Measurements from ENCODE around the gene IDE.
"Not testable (repeated sequence)": the region's sequence is repeated elsewhere in the genome, so short reads cannot be mapped to it uniquely, and the experiment has no call there.

IDE gene

DNA sequence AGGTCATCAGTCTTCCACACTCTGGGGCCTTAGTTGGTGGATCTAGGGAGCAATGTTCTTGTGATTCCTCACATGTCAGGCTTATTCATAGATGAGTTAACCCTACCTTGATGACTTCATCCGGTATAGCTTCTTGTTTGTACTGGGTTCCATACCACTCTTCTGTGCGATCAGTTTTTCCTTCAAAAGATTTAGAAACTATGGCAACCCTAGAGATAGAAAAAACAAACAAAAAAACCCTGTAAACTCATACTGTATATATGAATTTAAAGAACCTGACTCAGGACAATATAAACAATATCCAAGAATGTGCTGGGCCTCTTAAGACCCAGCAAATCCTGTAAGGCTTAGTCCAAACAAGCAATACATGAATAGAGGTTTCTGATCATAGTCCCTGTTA lies 83.5 kb downstream of the IDE start:
- no peak for DNase-seq (ENCODE audit: low read depth in 2 of 2)

DNA sequence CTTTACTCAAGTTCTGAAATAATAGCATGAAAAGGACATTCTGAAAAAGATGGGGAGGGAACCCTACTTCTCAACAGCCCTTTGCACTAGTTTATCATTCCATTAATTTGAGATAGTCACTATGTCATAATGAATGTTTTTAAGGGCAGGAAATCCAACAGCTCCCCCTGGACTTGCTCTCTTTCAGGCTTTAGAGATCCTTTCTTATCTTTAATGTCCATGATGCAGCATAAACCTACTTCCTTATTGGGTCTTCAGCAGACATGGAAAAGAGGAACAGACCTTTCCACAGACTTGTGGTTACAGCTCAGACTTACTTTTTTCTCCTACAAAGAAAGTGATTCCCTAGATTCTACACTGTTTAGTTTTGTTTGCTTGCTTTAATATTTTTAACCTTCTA lies 87.3 kb downstream of the IDE start:
- DNase-seq (ENCODE audit: low read depth in 2 of 2): no peak

DNA sequence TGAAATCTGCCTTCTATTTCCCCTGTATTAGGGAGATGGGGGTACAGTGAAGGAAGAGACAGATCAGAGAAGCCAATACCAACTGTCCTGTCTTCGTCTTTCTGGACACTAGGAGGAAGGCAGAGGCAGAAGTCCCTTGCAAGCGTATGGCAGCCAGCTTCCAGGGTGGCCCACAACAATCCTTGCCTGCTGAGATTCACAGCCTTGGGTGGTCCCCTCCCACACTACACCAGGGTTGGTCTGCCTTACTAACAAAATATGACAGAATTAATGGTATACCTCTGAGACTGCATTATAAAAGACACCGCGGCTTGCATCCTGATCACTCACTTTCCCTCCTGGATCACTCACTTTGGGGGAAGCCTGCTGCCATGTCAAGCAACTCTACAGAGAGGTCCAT lies 90.4 kb downstream of the IDE start:
- DNase-seq (ENCODE audit: low read depth in 2 of 2): no peak

DNA sequence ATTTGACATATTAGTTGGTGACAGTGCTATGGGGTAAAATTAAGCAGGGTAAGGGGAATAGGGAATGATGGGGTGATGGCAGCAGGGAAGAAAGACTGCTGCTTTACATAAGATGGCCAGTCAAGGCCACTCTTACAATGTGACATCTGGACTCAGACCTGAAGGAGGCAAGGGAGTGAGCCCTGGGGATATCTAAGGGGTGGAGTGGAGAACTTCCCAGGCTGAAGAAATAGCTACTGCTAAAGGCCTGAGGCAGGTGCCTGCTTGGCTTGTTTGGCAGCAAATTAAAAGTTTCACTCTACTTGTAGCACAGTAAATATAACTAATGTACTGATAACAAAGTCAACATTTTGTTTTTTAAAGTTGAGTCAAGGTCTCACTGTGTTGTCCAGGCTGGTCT lies 93.5 kb downstream of the IDE start:
- no peak for DNase-seq (ENCODE audit: low read depth in 2 of 2)

DNA sequence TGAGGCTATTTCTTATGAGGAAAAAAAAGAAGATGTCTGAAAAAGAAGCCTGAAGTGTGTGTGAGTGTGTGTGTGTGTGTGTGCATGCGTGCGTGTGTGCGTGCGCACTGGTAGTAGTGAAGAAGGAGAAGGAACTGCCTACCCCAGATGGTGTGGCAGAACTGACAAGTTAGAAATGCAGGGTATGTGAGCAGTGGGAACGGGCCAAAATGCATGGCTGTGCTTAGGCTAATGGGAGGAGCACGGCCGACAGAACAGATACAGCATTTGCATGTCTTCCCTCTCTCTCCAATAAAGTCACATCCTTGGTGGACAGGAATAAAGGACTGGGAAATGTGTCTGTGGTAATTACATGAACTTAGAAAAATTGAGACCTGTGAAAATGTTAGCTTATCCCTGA lies 94.3 kb downstream of the IDE start:
- DNase-seq (ENCODE audit: low read depth in 2 of 2): no peak

DNA sequence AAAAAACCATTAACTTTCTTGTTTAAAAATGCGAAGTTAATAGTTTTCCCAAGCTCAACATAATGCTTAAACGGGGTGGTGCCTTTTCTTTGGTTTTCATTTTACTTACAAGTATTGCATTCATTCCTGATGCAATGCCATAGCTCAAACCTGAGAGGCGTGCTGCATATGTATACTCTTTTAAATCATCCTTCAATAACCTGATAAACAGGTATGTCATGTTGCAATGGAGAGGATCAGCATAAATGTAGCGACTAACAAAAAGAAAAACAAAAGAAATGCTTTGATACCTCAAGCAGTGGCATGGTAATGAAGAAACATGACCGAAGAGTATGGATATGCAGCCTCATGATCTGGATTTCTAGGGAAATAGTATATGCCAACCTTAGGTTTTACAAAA lies 95.4 kb downstream of the IDE start:
- DNase-seq (ENCODE audit: low read depth in 2 of 2): no peak

DNA sequence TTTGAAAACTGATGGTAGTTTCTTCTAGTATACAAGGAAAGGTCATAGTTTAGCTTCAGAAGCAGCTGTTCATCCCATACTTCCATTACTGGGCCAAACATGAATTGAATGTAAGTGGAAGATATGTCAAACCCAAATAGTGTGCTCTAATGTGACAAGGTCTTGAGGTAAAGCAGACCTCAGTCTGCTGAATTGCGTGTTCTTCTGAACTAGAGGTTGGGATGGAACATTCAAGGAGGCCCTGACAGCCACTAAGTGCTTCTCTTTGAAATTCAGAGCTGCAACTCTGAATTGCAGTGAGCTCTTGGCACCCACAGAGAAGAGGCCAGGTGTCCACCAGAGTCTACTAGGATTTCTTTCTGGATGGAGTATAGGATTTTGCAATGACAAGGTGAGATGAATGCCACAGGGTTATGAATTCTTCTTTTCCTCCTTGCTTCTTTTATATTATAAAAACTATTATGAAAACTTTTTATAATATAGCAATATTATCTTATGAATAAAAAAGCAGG lies 98.5 kb downstream of the IDE start:
- no peak for DNase-seq (ENCODE audit: low read depth in 2 of 2)

DNA sequence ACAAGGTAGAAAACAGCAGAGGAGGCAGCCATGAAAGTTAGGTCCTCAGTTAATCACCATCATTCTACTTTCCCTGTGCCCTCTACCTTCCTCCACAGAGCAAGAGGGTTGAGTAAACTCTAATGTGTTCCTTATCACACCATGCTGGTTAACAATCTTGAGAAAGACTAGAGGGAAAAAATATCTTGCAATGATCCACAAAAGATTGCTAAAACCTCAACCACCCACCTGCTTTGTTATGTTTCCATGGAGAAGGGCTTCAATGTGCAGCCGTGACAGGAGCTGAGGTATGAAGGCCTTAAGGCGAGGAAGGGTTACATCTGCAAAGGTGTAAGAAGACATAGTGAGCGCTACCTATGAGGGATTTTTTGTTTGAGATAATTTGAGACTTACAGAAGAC lies 103.9 kb downstream of the IDE start:
- no peak for DNase-seq (ENCODE audit: low read depth in 2 of 2)

DNA sequence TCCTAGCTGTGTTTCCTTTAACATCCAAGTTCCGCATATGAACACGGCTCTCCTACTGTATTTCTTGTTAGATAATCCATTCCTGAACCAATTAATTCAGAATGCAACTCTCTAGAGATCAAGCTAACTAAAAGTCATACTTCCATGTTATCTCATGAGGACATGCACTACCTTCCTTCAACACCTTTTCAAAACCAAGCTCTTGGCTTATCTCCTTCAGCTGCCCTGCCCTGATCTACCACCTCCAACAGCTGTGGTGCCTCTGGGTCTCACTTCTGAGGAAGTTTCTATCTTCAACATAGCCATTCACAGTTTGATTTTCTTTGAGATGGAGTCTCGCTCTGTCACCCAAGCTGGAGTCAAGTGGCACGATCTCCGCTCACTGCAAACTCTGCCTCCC lies 109.5 kb downstream of the IDE start:
- DNase-seq (ENCODE audit: low read depth in 2 of 2): no peak

DNA sequence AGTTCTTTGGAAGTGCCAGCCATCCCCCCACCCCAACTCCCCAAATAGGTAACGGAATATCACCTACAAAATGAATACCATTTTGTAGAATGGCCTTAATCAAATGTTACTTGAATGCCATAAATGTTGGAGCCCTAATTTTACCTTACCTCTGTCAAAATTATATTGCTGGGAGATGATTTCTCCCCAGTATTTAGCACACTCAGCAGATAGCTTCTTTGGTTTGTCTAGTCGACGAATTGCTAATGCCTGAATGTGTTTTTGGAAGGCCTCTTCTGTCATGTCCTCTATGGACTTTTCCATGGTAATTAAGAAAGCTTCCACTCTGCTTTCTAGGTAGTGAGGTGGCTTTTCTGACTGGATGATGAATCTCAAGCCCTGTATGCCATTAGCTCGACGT lies 110.3 kb downstream of the IDE start:
- DNase-seq (ENCODE audit: low read depth in 2 of 2): no peak

DNA sequence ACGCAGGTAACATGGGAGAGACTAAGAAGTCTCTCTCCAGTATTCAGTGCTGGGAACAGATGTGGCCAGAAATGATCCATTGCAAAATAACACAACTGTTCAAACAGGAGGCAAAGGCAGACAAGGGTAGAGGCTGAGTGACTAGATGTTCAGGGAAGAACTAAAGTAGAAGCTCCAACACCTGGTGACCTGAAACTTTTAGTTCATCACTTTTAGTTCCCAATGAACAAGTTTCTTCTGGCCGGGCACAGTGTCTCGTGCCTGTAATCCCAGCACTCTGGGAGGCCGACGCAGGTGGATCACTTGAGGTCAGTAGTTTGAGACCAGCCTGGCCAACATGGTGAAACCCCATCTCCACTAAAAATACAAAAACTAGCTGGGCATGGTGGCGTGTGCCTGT lies 118.9 kb downstream of the IDE start:
- DNase-seq (ENCODE audit: low read depth in 2 of 2): not testable (repeated sequence)

DNA sequence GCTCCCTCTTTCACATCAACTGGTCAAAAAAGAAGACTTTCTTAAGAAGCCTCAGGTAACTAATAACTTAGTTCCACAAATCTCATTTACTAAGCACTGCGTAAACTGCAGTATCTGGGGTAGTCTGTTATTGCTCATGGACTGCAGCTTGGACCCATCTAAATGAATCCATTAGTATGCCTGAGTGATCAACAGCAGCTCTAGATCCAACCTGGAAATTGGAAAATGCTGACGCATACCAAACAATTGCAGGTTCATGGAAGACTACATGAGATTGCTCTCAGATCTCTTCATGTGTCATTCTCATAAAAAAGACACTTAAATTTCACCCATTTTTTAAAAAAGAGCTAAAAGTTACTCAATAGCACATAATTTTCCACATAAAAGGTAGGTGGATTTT lies 121.6 kb downstream of the IDE start:
- DNase-seq (ENCODE audit: low read depth in 2 of 2): no peak

DNA sequence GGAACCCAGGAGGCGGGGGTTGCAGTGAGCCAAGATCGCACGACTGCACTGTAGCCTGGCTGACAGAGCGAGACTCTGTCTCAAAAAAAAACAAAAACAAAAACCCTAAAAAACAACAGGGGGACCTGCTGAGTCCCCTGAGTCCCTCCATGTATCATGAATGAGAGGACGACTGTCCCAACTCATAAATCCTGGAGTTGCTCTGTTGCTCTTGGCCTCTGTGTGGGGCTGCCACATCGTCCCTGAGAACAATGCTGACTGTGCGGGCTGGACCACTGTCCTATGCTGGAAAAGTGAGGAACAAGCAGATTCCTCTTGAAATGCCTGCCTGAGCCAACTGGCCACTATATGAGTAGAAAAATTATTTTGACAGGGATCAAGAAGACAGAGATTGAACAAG lies 122.5 kb downstream of the IDE start:
- DNase-seq (ENCODE audit: low read depth in 2 of 2): no peak

DNA sequence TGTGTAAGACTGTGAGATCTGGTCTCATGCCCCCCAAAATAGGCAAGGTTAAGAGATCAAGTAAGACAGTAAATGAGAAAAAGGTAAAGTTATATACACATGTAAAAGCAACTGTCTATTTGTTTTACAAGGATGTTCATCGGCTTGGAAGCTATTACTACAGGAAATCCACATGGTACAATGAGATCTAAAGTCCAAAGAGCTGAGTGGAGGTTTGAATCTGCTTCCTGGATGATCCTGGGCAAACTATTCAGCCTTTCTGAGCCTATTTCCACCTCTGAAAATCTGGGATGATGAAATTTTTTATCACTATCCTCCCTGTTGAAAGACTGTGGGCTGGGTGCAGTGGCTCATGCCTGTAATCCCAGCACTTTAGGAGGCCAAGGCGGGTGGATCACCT lies 123.0 kb downstream of the IDE start:
- DNase-seq (ENCODE audit: low read depth in 2 of 2): no peak

DNA sequence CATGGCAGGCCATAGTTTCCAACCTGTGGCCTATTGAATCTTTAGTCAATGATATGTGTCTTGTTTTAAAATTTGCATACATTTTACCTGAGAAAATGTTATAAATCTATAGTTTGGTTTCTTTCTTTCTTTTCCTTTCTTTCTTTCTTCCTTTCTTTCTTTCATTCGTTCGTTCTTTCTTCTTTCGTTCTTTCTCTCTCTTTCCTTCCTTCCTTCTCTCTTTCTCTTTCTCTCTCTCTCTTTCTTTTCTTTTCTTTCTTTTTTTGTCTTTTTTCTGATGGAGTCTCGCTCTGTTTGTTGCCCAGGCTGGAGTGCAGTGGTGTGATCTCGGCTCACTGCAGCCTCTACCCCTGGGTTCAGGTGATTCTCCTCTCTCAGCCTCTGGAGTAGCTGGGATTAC lies 133.3 kb downstream of the IDE start:
- no peak for DNase-seq (ENCODE audit: low read depth in 2 of 2)

DNA sequence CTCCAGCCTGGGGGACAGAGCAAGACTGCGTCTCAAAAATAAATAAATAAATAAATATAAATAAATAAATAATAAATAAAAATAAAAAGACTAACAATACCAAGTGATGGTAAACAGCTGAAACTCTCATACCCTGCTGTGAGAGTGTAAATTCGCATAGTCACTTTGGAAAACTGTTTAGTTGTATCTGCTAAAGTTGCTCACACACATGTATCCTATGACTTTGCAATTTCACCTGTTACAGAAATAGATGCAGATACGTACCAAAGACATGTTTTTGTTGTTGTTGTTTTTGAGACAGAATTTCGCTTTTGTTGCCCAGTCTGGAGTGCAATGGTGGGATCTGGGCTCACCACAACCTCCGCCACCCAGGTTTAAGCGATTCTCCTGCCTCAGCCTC lies 135.7 kb downstream of the IDE start:
- no peak for DNase-seq (ENCODE audit: low read depth in 2 of 2)

DNA sequence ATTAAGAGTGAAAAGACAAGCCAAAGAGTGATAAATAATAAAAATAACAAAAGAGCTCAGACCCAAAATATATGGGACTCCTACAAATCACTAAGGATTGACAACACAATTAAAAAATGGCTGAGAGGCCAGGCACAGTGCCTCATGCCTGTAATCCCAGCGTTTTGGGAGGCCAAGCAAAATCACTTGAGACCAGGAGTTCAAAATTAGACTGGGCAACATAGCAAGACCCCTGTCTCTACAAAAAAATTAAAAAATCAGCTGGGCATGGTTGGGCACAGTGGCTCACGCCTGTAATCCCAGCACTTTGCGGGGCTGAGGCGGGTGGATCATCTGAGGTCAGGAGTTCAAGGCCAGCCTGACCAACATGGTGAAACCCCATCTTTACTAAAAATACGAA lies 137.3 kb downstream of the IDE start:
- DNase-seq (ENCODE audit: low read depth in 2 of 2): no peak

DNA sequence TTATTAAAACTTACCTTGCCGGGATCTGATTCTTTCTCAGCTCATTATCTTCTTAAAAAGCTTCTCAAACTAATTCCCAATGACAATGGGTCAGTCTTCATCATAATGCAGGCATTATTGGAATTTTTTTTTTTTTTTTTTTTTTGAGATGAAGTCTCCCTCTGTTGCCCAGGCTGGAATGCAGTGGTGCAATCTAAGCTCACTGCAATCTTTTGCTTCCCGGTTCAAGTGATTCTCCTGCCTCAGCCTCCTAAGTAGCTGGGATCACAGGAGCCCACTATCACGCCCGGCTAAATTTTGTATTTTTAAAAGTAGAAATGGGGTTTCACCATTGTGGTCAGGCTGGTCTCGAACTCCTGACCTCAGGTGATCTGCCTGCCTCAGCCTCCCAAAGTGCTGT lies 137.8 kb downstream of the IDE start:
- DNase-seq (ENCODE audit: low read depth in 2 of 2): not testable (repeated sequence)

DNA sequence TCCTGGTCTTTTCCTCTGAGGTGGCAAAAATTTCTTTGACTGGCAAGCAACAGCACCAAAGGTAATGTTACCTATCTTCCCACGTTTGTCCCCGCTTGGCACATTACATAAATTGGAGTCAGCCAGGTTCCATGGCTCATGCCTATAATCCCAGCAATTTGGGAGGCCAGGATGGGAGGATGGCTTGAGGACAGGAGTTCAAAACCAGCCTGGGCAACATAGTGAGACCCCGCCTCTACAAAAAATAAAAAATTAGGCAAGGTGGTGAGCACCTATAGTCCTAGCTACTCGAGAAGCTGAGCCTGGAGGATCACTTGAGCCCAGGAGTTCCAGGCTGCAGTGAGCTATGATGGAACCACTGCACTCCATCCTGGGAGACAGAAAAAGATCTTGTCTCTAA lies 139.5 kb downstream of the IDE start:
- no peak for DNase-seq (ENCODE audit: low read depth in 2 of 2)

DNA sequence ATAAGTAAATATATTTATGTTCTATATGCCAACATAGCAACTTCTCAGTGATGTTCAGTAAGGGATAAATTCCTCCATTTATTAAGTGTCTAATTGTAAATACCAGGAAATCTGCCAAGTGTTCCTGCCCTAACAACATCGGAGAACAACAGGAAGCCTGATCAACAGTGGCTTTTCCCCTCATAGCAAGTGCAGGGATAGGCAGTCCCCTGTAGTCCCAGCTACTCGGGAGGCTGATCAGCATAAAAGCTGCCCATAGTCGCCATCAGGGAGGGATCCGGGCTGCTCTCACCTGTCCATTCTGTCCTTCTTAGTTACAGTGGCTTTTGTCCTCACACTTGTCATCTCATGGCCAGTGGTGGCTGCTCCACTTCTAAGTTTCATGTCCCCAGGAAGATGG lies 141.3 kb downstream of the IDE start:
- no peak for DNase-seq (ENCODE audit: low read depth in 2 of 2)

DNA sequence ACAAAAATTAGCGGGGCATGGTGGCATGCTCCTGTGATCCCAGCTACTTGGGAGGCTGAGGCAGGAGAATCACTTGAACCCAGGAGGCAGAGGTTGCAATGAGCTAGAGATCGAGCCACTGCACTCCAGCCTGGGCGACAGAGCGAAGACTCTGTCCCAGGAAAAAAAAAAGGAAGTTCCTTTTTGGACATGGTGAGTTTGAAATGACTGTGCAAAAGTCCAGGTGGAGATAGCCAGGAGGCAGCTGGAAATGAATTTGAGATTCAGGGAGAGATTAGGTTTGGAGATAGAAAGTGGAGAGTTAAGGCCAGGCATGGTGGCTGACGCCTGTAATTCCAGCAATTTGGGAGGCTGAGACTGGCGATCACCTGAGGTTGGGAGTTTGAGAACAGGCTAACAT lies 143.8 kb downstream of the IDE start:
- DNase-seq (ENCODE audit: low read depth in 2 of 2): no peak

DNA sequence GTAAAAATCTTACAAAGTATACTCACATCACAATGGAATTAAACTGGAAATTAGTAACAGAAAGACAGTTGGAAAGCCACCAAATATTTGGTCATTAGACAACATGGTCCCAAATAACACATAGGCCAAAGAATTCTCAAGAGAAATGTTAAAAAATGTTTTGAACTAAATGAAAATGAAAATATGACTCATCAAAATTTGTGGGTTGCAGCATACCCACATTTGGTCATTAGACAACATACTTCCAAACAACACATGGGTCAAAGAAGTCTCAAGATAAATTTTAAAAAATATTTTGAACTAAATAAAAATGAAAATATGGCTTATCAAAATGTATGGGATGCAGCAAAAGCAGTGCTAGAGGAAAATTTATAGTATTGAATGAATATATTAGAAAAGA lies 152.3 kb downstream of the IDE start:
- DNase-seq (ENCODE audit: low read depth in 2 of 2): no peak

DNA sequence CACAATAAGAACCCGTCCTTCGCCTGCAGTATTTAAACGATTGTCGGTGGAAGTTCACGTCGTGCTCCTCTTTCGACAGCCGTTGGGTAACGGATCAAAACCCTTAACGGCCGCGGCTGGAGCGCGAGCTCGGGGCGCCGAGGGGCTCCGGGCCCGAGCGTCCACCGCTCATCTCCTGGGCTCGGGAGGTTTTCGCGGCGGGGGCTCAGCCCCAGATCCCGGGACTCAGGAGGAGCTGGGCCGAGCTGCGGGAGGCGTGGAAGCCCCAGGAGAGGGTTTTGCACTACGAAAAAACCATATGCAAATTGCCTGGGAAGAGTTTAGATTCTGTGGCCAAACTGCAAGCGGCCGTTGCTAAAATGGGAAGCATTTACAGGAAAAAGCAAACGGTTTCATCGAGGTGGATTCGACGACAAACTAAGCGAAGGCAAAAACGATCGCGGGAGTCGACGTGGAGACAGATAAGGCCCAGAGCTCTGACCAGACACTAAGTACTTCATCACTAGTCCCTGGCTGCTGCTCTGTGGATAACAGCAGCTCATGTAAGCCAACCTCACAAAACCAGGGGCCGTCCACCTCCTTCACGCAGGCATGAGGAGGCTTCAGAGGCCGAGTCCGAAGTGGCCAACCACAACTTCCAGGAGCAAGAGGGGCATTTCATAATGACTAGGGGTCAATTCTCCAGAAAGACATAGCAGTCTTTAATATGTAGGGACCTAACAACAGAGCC lies 153.2 kb downstream of the IDE start:
- DNase-seq (ENCODE audit: low read depth in 2 of 2): no peak
